Globus pallidus (tissue), 1 donor: ENCODE results near the gene FOXD1.

Experiments used
- DNase-seq: peaks from one replicate; pipeline ENCODE4 v3.0.0-alpha.2; 2015; ENCODE audit warnings: low spot score

The FOXD1 gene

GRCh38 chr5:73441378-73441777 lies 7.2 kb downstream of the FOXD1 start:
- no peak for DNase-seq

GRCh38 chr5:73440262-73440661 lies 8.3 kb downstream of the FOXD1 start:
- DNase-seq, result no peak

GRCh38 chr5:73438645-73439470 lies 9.7 kb downstream of the FOXD1 start:
- no peak for DNase-seq

GRCh38 chr5:73437777-73438644 lies 10.6 kb downstream of the FOXD1 start:
- no peak for DNase-seq

- DNase-seq, result no peak
Observed at GRCh38 chr5:73437101-73437776, 11.3 kb downstream of the FOXD1 start.

GRCh38 chr5:73436535-73437100 lies 12.0 kb downstream of the FOXD1 start:
- no peak for DNase-seq

- no peak for DNase-seq
Observed at GRCh38 chr5:73435759-73436534, 12.6 kb downstream of the FOXD1 start.

GRCh38 chr5:73434907-73435306 lies 13.7 kb downstream of the FOXD1 start:
- no peak for DNase-seq

GRCh38 chr5:73434461-73434860 lies 14.1 kb downstream of the FOXD1 start:
- no peak for DNase-seq

- DNase-seq, result no peak
Observed at GRCh38 chr5:73433982-73434342, 14.6 kb downstream of the FOXD1 start.

- DNase-seq, result no peak
Observed at GRCh38 chr5:73433272-73433981, 15.2 kb downstream of the FOXD1 start.

- no peak for DNase-seq
Observed at GRCh38 chr5:73431204-73431851, 17.2 kb downstream of the FOXD1 start.

- no peak for DNase-seq
Observed at GRCh38 chr5:73426034-73426433, 22.5 kb downstream of the FOXD1 start.

GRCh38 chr5:73424556-73424977 lies 24.0 kb downstream of the FOXD1 start:
- no peak for DNase-seq

- DNase-seq, result no peak
Observed at GRCh38 chr5:73422164-73422563, 26.4 kb downstream of the FOXD1 start.

GRCh38 chr5:73420666-73421065 lies 27.9 kb downstream of the FOXD1 start:
- no peak for DNase-seq

- DNase-seq, result no peak
Observed at GRCh38 chr5:73419465-73420390, 28.8 kb downstream of the FOXD1 start.

GRCh38 chr5:73419117-73419464 lies 29.5 kb downstream of the FOXD1 start:
- no peak for DNase-seq

GRCh38 chr5:73418244-73418691 lies 30.3 kb downstream of the FOXD1 start:
- no peak for DNase-seq
